ENCODE data around the gene FBLN1. TPM values are rescaled to one million over a fixed set of nuclear protein-coding genes. Genes with fewer than 3 reads are reported as not detected.
"Not testable (repeated sequence)": the region's sequence is repeated elsewhere in the genome, so short reads cannot be mapped to it uniquely, and the experiment has no call there.

The FBLN1 gene
- total and polyA plus RNA-seq, 2 donors (not counting 1 experiment from before 2014, with no cell fraction given), result not detected

DNA sequence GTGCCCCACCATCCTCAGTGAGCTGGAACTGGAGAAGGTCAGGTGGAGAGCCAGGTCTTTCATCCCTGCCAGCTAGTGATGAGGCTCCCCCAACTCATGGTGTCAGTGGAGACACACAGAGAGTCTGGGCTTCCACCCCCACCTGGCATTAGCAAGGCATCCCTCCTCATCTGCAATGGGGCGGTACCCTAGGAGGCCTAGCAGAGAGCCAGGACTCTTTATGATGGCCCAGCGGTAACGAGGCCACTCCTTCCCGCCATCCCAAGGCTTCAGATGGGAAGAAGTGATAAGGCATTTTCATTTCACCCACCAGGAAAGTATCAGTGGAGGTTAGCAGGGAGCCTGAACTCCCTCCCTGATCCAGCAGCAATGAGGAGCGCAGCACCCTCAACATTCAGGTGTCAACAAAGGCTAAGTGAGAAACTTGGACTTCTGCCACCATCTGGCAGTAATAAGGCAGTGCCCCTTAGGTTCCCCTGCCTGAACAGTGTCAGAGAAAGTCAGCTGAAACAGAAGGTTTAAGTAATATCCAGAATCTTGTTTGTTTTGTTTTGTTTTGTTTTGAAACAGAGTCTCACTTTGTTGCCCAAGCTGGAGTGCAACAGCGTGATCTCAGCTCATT lies 40.5 kb upstream of the FBLN1 start:
- H3K9me3 Mint-ChIP-seq (ENCODE audit: insufficient read depth), result no peaks in the 10 kb centered on the region
- Histone ChIP-seq H3K36me3 (replicated peaks in 1 of 2; ENCODE audit: control extremely low read depth in 1 of 2, control insufficient read depth in 1 of 2, extremely low read depth in 1 of 2, insufficient read depth in 2 of 2, low read length in 1 of 2) (no peaks in the 10 kb centered on the region), H3K9ac (ENCODE audit: low read length) (no peak overlapping the region), H3K9me3 (ENCODE audit: control extremely low read depth in 1 of 3, control insufficient read depth in 2 of 3, insufficient read depth in 1 of 3, low read length in 2 of 3) (peaks cover 0 to 11% (median 0%) of the 10 kb centered on the region in 3 donors), H3K27ac (ENCODE audit: low read length in 2 of 2) (no peak overlapping the region), H4K20me1 (ENCODE audit: control insufficient read depth, insufficient read depth, low read length, poor library complexity, severe bottlenecking) (no peaks in the 10 kb centered on the region), H3K4me3 (ENCODE audit: control extremely low read depth in 1 of 5, extremely low read depth in 1 of 5, insufficient read depth in 1 of 5, low read depth in 2 of 5, low read length in 4 of 5) (no peak overlapping the region), H2AFZ (ENCODE audit: insufficient read depth, low read depth, low read length, poor library complexity, severe bottlenecking) (no peak overlapping the region), H3K79me2 (ENCODE audit: control insufficient read depth, insufficient read depth, low read length) (no peaks in the 10 kb centered on the region), H3K4me1 (ENCODE audit: control insufficient read depth in 2 of 2, insufficient read depth in 2 of 2, low read length in 2 of 2) (no peaks in the 10 kb centered on the region), H3K4me2 (replicated peaks; ENCODE audit: low read depth, low read length, poor library complexity, severe bottlenecking) (no peak overlapping the region), H3K27me3 (replicated peaks in 1 of 4; ENCODE audit: control extremely low read depth in 1 of 4, control insufficient read depth in 3 of 4, insufficient read depth in 4 of 4, low read length in 3 of 4) (no peaks in the 10 kb centered on the region)
- DNase-seq (no peak), ATAC-seq (ENCODE audit: low read depth) (no peak)
- H3K27me3 Mint-ChIP-seq, result peaks cover 4% of the 10 kb centered on the region
- intact Hi-C loops (cut with micrococcal nuclease), result no loop called here
- 93% methylated on average over 6 of the region's 6 CpGs for WGBS (ENCODE audit: insufficient coverage)
- no peak for TF ChIP-seq EZH2 (IDR thresholded peaks at IDR 0.05; ENCODE audit: borderline replicate concordance, insufficient read depth, low read depth, low read length, poor library complexity, severe bottlenecking)
- TF ChIP-seq, protein P1, sequence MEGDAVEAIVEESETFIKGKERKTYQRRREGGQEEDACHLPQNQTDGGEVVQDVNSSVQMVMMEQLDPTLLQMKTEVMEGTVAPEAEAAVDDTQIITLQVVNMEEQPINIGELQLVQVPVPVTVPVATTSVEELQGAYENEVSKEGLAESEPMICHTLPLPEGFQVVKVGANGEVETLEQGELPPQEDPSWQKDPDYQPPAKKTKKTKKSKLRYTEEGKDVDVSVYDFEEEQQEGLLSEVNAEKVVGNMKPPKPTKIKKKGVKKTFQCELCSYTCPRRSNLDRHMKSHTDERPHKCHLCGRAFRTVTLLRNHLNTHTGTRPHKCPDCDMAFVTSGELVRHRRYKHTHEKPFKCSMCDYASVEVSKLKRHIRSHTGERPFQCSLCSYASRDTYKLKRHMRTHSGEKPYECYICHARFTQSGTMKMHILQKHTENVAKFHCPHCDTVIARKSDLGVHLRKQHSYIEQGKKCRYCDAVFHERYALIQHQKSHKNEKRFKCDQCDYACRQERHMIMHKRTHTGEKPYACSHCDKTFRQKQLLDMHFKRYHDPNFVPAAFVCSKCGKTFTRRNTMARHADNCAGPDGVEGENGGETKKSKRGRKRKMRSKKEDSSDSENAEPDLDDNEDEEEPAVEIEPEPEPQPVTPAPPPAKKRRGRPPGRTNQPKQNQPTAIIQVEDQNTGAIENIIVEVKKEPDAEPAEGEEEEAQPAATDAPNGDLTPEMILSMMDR (IDR thresholded peaks at IDR 0.05), result no peak
- ChIA-PET CTCF (interaction anchor here (1.2 kb wide), 1 partner anchor 9 kb away, joined by 3 read pairs; no protein-coding TSS in a partner anchor), POLR2A (no interaction called here)
- H3K27ac Mint-ChIP-seq, result no peak overlapping the region
- H3K4me3 Mint-ChIP-seq, result no peak overlapping the region
- no peaks in the 10 kb centered on the region for H3K4me1 Mint-ChIP-seq

DNA sequence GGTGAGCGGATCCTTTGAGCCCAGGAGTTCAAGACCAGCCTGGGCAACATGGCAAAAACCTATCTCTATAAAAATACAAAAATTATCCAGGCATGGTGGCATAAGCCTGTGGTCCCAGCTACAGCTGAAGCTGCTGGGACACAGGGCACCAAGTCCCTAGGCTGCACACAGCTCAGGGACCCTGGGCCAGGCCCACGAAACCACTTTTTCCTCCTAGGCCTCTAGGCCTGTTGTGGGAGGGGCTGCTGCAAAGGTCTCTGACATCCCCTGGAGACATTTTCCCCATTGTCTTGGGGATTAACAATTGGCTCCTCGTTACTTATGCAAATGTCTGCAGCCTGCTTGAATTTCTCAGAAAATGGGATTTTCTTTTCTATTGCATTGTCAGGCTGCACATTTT lies 39.0 kb upstream of the FBLN1 start:
- H3K4me2 ChIP-seq (replicated peaks; ENCODE audit: low read depth, low read length, poor library complexity, severe bottlenecking); H3K27me3 ChIP-seq (replicated peaks in 1 of 4; ENCODE audit: control extremely low read depth in 1 of 4, control insufficient read depth in 3 of 4, insufficient read depth in 4 of 4, low read length in 3 of 4); H3K4me3 ChIP-seq (ENCODE audit: control extremely low read depth in 1 of 5, extremely low read depth in 1 of 5, insufficient read depth in 1 of 5, low read depth in 2 of 5, low read length in 4 of 5); H3K79me2 ChIP-seq (ENCODE audit: control insufficient read depth, insufficient read depth, low read length); H3K9me3 Mint-ChIP-seq (ENCODE audit: insufficient read depth); DNase-seq; H3K27ac Mint-ChIP-seq; H3K36me3 ChIP-seq (replicated peaks in 1 of 2; ENCODE audit: control extremely low read depth in 1 of 2, control insufficient read depth in 1 of 2, extremely low read depth in 1 of 2, insufficient read depth in 2 of 2, low read length in 1 of 2); POLR2A ChIA-PET; H3K4me1 Mint-ChIP-seq; H3K4me3 Mint-ChIP-seq; intact Hi-C loops (cut with micrococcal nuclease); H3K27ac ChIP-seq (ENCODE audit: low read length in 2 of 2); H4K20me1 ChIP-seq (ENCODE audit: control insufficient read depth, insufficient read depth, low read length, poor library complexity, severe bottlenecking); CTCF ChIA-PET; ATAC-seq (ENCODE audit: low read depth); H3K4me1 ChIP-seq (ENCODE audit: control insufficient read depth in 2 of 2, insufficient read depth in 2 of 2, low read length in 2 of 2); H2AFZ ChIP-seq (ENCODE audit: insufficient read depth, low read depth, low read length, poor library complexity, severe bottlenecking); H3K27me3 Mint-ChIP-seq; H3K9ac ChIP-seq (ENCODE audit: low read length): not testable (repeated sequence)
- WGBS (ENCODE audit: insufficient coverage), result 67% methylated on average over 2 of the region's 3 CpGs
- H3K9me3 ChIP-seq (ENCODE audit: control extremely low read depth in 1 of 3, control insufficient read depth in 2 of 3, insufficient read depth in 1 of 3, low read length in 2 of 3), result peaks cover 0 to 17% (median 0%) of the 10 kb centered on the region in 3 donors

All from B cell (primary cell).